Cardiac muscle cell (in vitro differentiated cells and primary cell): ENCODE results near the gene MOV10L1. TPM values are rescaled to one million over a fixed set of nuclear protein-coding genes. Genes with fewer than 3 reads are reported as not detected.

Source experiments
- DNase-seq, 2 donors: peaks; one replicate each; pipeline versions ENCODE4 v3.0.0 to v3.0.0-alpha.2; 2010 to 2017; ENCODE audit warnings: low read depth in 1 of 2, low spot score in 1 of 2
- H3K27ac ChIP-seq: fragments of 200-600 bp; sonication (generic); 2 replicates; pipeline ENCODE4 v1.5.1; 2016
- H3K27me3 ChIP-seq: fragments of 200-600 bp; sonication (generic); 2 replicates; pipeline ENCODE4 v1.6.0; 2016; ENCODE audit warnings: control low read depth
- H3K36me3 ChIP-seq: fragments of 200-600 bp; sonication (generic); 2 replicates; pipeline ENCODE4 v1.5.1; 2016; ENCODE audit warnings: control low read depth
- H3K4me1 ChIP-seq: fragments of 200-600 bp; sonication (generic); 2 replicates; pipeline ENCODE4 v1.8.1; 2017; ENCODE audit warnings: low read depth, mild to moderate bottlenecking, mixed run types
- H3K4me3 ChIP-seq: fragments of 200-600 bp; sonication (generic); 2 replicates; pipeline ENCODE4 v1.5.1; 2016; ENCODE audit warnings: mild to moderate bottlenecking
- H3K9me3 ChIP-seq: fragments of 200-600 bp; sonication (generic); 2 replicates; pipeline ENCODE4 v1.5.1; 2017; ENCODE audit warnings: low read depth, mild to moderate bottlenecking, control low read depth
- polyA plus RNA-seq: library from polyadenylated mRNA; unstranded; fragments of >200 nt; fragmentation: Nextera tagmentation; extraction: Ambion mirVana; gene quantifications from 2 replicates; pipeline ENCODE4 v1.2.1, GENCODE V29; 2016
- total RNA-seq: library from RNA; depleted of rRNA; stranded (reverse); fragments of >200 nt; gene quantifications from 2 replicates; pipeline ENCODE4 v1.2.3, GENCODE V29; 2016
- TF ChIP-seq, protein P1 (sequence below): IDR thresholded peaks from 2 replicates; pipeline ENCODE4 v1.5.1; 2012; ENCODE audit warnings: low read depth, mild to moderate bottlenecking, low read length

The MOV10L1 gene
- total and polyA plus RNA-seq, 2 experiments from 2014 or later = 1.1 TPM; not detected in 1

DNA sequence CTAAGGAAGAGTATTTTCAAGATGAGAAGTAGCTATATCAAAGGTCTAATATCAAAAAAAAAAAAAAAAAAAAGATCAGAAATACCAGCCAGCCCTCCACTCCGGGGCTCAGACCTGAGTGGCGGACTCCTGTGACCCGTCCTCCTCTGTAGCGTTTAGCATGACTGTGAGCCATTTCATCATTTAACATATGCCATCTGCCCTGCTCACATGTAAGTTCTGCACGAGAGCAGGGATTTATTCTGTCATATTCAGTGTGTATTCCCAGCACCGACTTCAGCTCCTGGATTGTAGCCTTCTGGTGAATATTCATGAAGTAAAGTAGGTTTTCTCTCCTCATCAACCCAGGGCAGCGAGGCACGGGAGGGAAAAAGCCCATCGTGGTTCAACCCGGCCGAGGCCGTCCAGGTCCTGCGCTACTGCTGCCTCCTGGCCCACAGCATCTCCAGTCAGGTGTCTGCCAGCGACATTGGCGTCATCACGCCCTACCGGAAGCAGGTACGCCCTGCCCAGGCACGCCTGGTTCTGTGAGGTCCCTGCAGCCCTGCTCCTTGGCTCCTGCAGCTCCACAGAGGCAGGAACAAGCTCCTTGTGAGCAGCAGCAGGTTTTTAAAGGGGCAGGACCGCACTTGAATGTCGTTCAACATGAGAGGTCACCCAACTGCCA, 68.0 kb downstream of the MOV10L1 start:
- TF ChIP-seq, protein P1, sequence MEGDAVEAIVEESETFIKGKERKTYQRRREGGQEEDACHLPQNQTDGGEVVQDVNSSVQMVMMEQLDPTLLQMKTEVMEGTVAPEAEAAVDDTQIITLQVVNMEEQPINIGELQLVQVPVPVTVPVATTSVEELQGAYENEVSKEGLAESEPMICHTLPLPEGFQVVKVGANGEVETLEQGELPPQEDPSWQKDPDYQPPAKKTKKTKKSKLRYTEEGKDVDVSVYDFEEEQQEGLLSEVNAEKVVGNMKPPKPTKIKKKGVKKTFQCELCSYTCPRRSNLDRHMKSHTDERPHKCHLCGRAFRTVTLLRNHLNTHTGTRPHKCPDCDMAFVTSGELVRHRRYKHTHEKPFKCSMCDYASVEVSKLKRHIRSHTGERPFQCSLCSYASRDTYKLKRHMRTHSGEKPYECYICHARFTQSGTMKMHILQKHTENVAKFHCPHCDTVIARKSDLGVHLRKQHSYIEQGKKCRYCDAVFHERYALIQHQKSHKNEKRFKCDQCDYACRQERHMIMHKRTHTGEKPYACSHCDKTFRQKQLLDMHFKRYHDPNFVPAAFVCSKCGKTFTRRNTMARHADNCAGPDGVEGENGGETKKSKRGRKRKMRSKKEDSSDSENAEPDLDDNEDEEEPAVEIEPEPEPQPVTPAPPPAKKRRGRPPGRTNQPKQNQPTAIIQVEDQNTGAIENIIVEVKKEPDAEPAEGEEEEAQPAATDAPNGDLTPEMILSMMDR = no peak
- Histone ChIP-seq H3K4me3 (no peak overlapping the region), H3K27ac (no peak overlapping the region), H3K36me3 (no peaks in the 10 kb centered on the region), H3K27me3 (no peaks in the 10 kb centered on the region), H3K9me3 (no peaks in the 10 kb centered on the region), H3K4me1 (no peaks in the 10 kb centered on the region)
- no peak for DNase-seq

DNA sequence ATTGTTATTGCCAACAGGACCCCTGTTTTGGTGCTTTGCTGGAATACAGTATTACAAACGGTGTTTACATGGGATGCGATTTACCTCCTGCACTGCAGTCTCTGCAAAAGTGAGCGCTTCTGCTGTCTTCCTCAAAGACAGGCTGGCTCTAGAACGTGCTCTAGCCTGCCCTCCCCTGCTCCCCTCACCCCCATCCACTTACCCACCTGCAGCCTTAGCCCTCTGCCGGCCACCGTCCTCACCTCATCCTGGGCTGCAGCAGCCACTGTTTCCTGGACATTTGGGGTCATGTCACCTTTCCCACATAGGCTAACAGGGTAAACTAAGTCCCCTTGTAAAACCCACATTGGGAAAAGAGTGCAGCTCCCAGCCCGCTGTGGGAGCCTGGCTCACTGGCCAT, 71.1 kb downstream of the MOV10L1 start:
- no peak for DNase-seq
- H3K9me3 ChIP-seq = no peaks in the 10 kb centered on the region
- TF ChIP-seq, protein P1 = no peak
- no peaks in the 10 kb centered on the region for H3K27me3 ChIP-seq
- H3K36me3 ChIP-seq = no peaks in the 10 kb centered on the region
- no peak overlapping the region for H3K4me3 ChIP-seq
- no peaks in the 10 kb centered on the region for H3K4me1 ChIP-seq
- no peak overlapping the region for H3K27ac ChIP-seq

DNA sequence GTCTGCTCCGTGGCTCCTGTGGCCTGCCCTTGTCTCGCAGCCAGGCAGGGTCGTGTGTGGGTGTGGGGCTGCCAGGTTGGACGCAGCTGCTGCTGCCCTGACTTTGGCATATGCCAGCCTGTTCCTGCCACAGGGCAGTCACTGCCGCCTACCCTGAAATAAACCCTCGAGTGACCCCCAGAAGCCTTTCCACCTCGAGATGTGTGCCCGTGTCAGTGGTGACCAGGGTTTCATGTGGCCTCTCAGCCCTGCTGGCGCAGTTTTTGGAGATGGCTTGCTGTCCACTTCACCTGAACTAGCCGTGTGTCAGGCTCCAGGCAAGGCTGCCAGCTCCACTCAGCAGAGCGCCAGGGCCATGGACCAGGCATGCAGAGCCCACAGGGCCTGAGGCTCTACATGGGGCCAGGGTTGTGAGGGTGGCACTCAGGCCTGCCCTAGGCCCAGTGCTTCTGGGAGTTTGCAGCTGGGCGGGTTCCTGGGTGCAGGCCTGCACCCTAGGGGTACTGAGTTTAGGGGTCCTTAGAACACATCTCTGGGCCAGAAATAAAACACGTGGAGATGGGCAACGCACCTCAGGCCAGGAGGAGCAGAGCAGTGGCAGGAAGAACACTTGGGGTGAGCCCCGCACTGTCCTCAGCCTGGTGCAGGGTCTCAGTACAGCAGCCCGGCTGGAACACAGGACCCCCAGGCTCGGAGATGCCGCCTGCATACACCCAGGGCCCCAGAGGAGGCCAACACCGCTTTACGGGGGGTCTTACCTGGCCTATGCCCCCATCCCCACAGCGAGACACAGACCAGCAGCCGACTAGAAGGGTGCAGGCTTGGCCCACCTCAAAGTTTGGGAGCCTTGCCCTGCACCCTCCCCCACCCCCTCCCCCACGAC, 71.9 kb downstream of the MOV10L1 start:
- H3K27me3 ChIP-seq = no peaks in the 10 kb centered on the region
- H3K9me3 ChIP-seq = no peaks in the 10 kb centered on the region
- H3K4me1 ChIP-seq = no peaks in the 10 kb centered on the region
- DNase-seq = no peak
- no peaks in the 10 kb centered on the region for H3K36me3 ChIP-seq
- no peak overlapping the region for H3K4me3 ChIP-seq
- H3K27ac ChIP-seq = no peak overlapping the region
- TF ChIP-seq, protein P1 = no peak

DNA sequence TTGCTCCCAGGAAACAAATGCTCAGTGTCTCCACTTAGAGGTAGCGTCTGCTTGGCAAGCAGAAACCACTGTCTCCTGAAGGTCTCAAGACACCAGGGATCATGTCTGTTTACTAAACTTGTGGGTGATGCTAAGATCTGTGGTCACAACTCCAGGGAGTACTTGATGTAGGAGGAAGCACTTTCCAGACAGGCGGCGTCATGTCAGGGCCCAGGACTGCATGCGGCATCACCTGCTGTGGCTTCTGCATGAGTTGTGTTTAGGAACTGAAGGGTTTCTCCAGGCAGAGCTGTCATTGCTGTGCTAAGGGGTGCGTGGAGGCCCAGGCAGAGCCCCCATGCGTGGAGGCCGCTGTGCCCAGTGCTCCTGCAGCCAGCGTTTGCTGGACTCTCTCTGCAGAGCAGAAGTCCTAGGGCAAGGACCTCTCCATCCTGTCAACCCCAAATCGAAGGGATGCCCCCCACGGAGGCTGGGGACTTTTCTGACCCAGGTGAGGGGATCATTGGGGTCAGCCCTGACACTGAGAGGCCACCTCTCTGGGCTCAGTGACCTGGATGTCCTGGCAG, 72.7 kb downstream of the MOV10L1 start:
- no peak for DNase-seq
- H3K4me1 ChIP-seq = no peaks in the 10 kb centered on the region
- H3K27me3 ChIP-seq = no peaks in the 10 kb centered on the region
- H3K4me3 ChIP-seq = no peak overlapping the region
- no peak overlapping the region for H3K27ac ChIP-seq
- H3K36me3 ChIP-seq = no peaks in the 10 kb centered on the region
- TF ChIP-seq, protein P1 = no peak
- no peaks in the 10 kb centered on the region for H3K9me3 ChIP-seq

DNA sequence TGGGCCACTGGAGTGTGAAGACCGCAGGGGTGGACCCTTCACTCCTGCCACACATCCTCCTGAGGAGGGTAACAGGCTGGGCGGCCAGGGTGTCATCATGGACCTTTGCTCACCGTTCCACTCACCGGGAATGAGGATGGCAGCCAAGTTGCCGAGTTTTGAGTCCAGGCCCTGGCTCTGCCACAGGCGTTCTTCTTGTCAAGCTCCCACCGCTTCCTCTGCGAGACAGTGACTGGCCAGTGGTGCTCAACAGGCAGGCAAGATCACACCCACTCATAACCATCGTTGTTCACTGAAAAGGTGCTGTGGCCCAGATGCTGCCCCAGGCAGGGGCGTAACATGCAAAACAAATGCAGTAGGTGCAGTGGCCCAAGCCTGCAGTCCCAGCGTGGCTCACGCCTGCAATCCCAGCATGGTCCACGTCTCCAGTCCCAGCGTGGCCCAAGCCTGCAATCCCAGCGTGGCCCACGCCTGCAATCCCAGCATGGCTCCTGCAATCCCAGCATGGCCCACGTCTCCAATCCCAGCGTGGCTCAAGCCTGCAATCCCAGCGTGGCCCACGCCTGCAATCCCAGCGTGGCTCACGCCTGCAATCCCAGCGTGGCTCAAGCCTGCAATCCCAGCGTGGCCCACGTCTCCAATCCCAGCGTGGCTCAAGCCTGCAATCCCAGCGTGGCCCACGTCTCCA, 75.8 kb downstream of the MOV10L1 start:
- H3K9me3 ChIP-seq = no peaks in the 10 kb centered on the region
- DNase-seq = no peak
- H3K4me3 ChIP-seq = no peak overlapping the region
- H3K4me1 ChIP-seq = peaks cover 13% of the 10 kb centered on the region
- TF ChIP-seq, protein P1 = no peak
- H3K27me3 ChIP-seq = peaks cover 8% of the 10 kb centered on the region
- no peaks in the 10 kb centered on the region for H3K36me3 ChIP-seq
- H3K27ac ChIP-seq = no peak overlapping the region
